ENCODE measurements around the gene UST.

- TF ChIP-seq CTCF (conservative IDR thresholded peaks at IDR 0.05; ENCODE audit: low read length), result no peak
- no peak for TF ChIP-seq EZH2phosphoT487 (IDR thresholded peaks at IDR 0.05; ENCODE audit: borderline replicate concordance, low read depth, low read length)
Measured at GRCh38 chr6:148944608-148945007, 197.8 kb downstream of the UST start.

Data from OCI-LY7 (cell line).